Heart right ventricle (tissue), 16 donors: ENCODE measurements around the gene CA10. TPM values are rescaled to one million over a fixed set of nuclear protein-coding genes. Genes with fewer than 3 reads are reported as not detected.

ENCODE experiments used
- ATAC-seq, 8 donors: fragments of 200-7000 bp; cut with Tn5 transposase; one replicate each; pipeline ENCODE4 v1.9.1; 2020; ENCODE audit warnings: mild to moderate bottlenecking in 8 of 8, moderate library complexity in 8 of 8, moderate number of reproducible peaks in 1 of 8
- DNase-seq, 2 donors: peaks; one replicate each; pipeline ENCODE4 v3.0.0-alpha.2; 2020
- H3K27ac ChIP-seq, 10 donors: fragments of 200-600 bp; sonication (generic) in 2 of 10; one replicate each; pipeline versions ENCODE4 v1.5.0 to v1.8.0; 2020 to 2022; ENCODE audit warnings: mild to moderate bottlenecking in 3 of 10
- H3K27me3 ChIP-seq, 7 donors: fragments of 200-600 bp; one replicate each; pipeline ENCODE4 v1.8.0; 2021 to 2022; ENCODE audit warnings: mild to moderate bottlenecking in 2 of 7
- H3K36me3 ChIP-seq, 9 donors: fragments of 200-600 bp; sonication (generic) in 1 of 9; one replicate each; pipeline versions ENCODE4 v1.5.0 to v1.8.0; 2020 to 2022; ENCODE audit warnings: mild to moderate bottlenecking in 2 of 9
- H3K4me1 ChIP-seq, 9 donors: fragments of 200-600 bp; sonication (generic) in 1 of 9; one replicate each; pipeline versions ENCODE4 v1.5.0 to v1.8.0; 2020 to 2022; ENCODE audit warnings: mild to moderate bottlenecking in 4 of 9
- H3K4me3 ChIP-seq, 10 donors: fragments of 200-600 bp; sonication (generic) in 2 of 10; one replicate each; pipeline versions ENCODE4 v1.5.0 to v1.8.0; 2020 to 2022; ENCODE audit warnings: mild to moderate bottlenecking in 7 of 10, moderate library complexity in 2 of 10
- H3K9me3 ChIP-seq, 11 donors: fragments of 200-600 bp in 10 of 11; sonication (generic) in 2 of 11; one replicate each; pipeline versions ENCODE4 v1.5.0 to v1.8.0; 2013 to 2022; ENCODE audit warnings: mild to moderate bottlenecking in 2 of 11, control low read depth in 1 of 11, moderate library complexity in 1 of 11
- CTCF ChIP-seq, 9 donors: fragments of 200-600 bp; sonication (generic) in 2 of 9; IDR thresholded peaks; one replicate each; pipeline versions ENCODE4 v1.5.0 to v1.8.0; 2021 to 2022; ENCODE audit warnings: antibody characterized with exemption in 9 of 9, mild to moderate bottlenecking in 5 of 9, moderate library complexity in 1 of 9
- WGBS, 2 donors: extraction: QIAGEN DNeasy Blood & Tissue Kit; methylation state at CpG; one replicate each; pipeline ENCODE4 v1.1.7; 2013; ENCODE audit warnings: inconsistent platforms in 1 of 2; 5-methylcytosine and 5-hydroxymethylcytosine counted together
- intact Hi-C, 10 donors: fragments of 100-400 bp; cut with DNase I; formaldehyde crosslinking; loops; one replicate each; pipeline versions ENCODE4 v1.11.1 to v1.14.2; 2022
- polyA plus RNA-seq, 2 donors: library from polyadenylated mRNA; stranded (reverse); fragments of 200-250 nt; gene quantifications; one replicate each; pipeline ENCODE4 v1.2.3, GENCODE V29; 2013
- total RNA-seq, 10 donors: library from RNA; stranded (reverse); fragmentation: NEBNext Ultra II Directional in 3 of 10; extraction: Animal tissue kit (Norgen Biotek cat#: 25700) in 3 of 10; gene quantifications; one replicate each; pipeline versions ENCODE4 v1.2.1 to v1.2.4, GENCODE V29; 2021 to 2023
- donor health status: Arrhythmogenic right ventricular cardiomyopathy.
- donor health status: ischemic (EF 13 %, LVEDD 7.1; RV severe dilation, severe dysfunction).
- donor health status: healthy with polysubstance abuse.
- donor health status: DM: no; HTN: yes; CAD: no.
- donor health status: DM: no; HTN: no; CAD: no.
- donor health status: ischemic (EF 25% LVEDD 6.9; RV normal size, moderate dysfunction).
- donor health status: ischemic (EF 25% LVEDD 5.7; RV mildly dilated, moderate dysfunction).
- donor health status: healthy.
- donor health status: DM: yes; HTN: yes; CAD: no.
- donor health status: Ischemic cardiomyopathy.
- donor health status: ischemic (EF 35%, LVEDD 5.7; RV mildly dilated, moderate dysfunction).
- donor health status: nonischemic (EF 11% LVEDD 7.7; RV severe dilation, severe dysfunction).
- donor health status: DM: yes; HTN: yes; CAD: no.
- donor health status: PGD.
- donor health status: ischemic (EF 29% LVEDD 5.4; RV normal size, mild dysfunction).
- donor health status: nonischemic (EF 23%, LVEDD 6.1; RV moderate dilation, normal function).

CA10 gene
- total and polyA plus RNA-seq, 12 donors = not detected

DNA sequence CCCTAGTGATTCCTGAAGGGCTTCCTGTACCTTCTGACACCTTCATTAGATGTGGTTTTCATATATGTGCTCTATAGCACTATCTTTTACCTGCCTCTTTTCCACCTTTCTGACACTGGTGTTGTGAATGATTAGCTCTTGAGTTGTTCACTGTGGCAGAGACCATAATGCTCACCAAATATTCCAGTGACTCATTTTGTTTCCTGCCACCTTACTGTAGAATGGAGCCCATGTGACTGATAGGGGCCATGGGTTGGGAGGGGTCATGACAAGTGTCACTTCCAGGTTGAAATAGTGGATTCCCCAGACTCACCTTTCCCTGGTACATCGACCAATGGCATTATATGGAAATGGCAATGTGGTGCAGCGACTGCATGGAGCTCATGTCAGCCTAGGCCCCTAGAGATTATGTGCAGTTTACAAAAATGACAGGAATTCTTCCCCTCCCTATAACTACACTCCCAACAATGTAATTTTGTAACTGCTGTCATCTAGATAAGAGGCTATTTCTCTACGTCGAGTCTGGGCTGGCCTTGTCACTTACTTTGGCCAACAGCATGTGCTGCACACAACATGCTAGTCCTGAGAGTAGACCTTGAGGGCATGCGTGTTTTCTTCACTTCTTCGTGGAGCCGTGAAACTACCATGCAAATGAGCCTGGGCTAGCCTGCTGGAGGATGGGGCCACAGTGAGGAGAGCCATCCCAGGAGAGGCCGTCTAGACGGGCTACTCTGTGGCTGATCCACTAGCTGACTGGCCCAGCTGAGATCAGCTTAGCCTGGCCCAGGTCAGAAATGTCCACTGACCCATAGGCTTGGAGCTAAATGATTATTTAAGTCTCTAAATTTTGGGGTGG is 409.5 kb downstream of the CA10 start:
- no peak for TF ChIP-seq CTCF (IDR thresholded peaks at IDR 0.05)
- H3K4me1 ChIP-seq = no peaks in the 10 kb centered on the region
- WGBS, 2 donors = 77 to 84% methylated on average over 9 of the region's 9 CpGs

GRCh38 chr17:51746421-51746820 is 412.1 kb downstream of the CA10 start:
- intact Hi-C loops = no loop called here
- no peak for TF ChIP-seq CTCF (IDR thresholded peaks at IDR 0.05)
- H3K36me3 ChIP-seq = no peaks in the 10 kb centered on the region
- no peak overlapping the region for H3K27ac ChIP-seq
- ATAC-seq (no peak), DNase-seq (no peak)
- H3K4me1 ChIP-seq = no peaks in the 10 kb centered on the region
- no peak overlapping the region for H3K4me3 ChIP-seq
- H3K9me3 ChIP-seq = no peaks in the 10 kb centered on the region
- peaks cover 0 to 2% (median 0%) of the 10 kb centered on the region in 7 donors for H3K27me3 ChIP-seq

More for the DNA sequence above, 409.5 kb downstream of the CA10 start:
- peaks cover 0 to 2% (median 0%) of the 10 kb centered on the region in 7 donors for H3K27me3 ChIP-seq
- H3K36me3 ChIP-seq = no peaks in the 10 kb centered on the region
- H3K9me3 ChIP-seq = no peaks in the 10 kb centered on the region
- no peak overlapping the region for H3K27ac ChIP-seq
- ATAC-seq (no peak), DNase-seq (no peak)
- H3K4me3 ChIP-seq = no peak overlapping the region
- intact Hi-C loops = no loop called here

- no peak for ATAC-seq
- WGBS, 2 donors = 47 to 53% methylated on average over 2 of the region's 2 CpGs
- DNase-seq = no peak
- Histone ChIP-seq H3K36me3 (no peaks in the 10 kb centered on the region), H3K9me3 (no peaks in the 10 kb centered on the region), H3K27ac (no peak overlapping the region), H3K4me3 (no peak overlapping the region), H3K27me3 (peaks cover 0 to 2% (median 0%) of the 10 kb centered on the region in 7 donors), H3K4me1 (no peaks in the 10 kb centered on the region)
- TF ChIP-seq CTCF (IDR thresholded peaks at IDR 0.05) = no peak
- intact Hi-C loops = no loop called here
Observed at GRCh38 chr17:51745993-51746392, 412.5 kb downstream of the CA10 start.

GRCh38 chr17:51743477-51743876 is 415.0 kb downstream of the CA10 start:
- H3K4me3 ChIP-seq = no peak overlapping the region
- no peaks in the 10 kb centered on the region for H3K9me3 ChIP-seq
- DNase-seq (no peak), ATAC-seq (no peak)
- no peaks in the 10 kb centered on the region for H3K27me3 ChIP-seq
- H3K4me1 ChIP-seq = no peaks in the 10 kb centered on the region
- no peak for TF ChIP-seq CTCF (IDR thresholded peaks at IDR 0.05)
- intact Hi-C loops = no loop called here
- H3K27ac ChIP-seq = no peak overlapping the region
- WGBS, 2 donors = 82 to 86% methylated on average over 4 of the region's 4 CpGs
- no peaks in the 10 kb centered on the region for H3K36me3 ChIP-seq
